ENCODE measurements around the gene C17orf67.

GRCh38 chr17:56756536-56756935 lies 77.2 kb downstream of the C17orf67 start:
- TF ChIP-seq SP1 (IDR thresholded peaks at IDR 0.05): no peak
- TF ChIP-seq CTCF (IDR thresholded peaks at IDR 0.05; ENCODE audit: low read depth, low read length, missing input control): no peak
- no peak for TF ChIP-seq REST (IDR thresholded peaks at IDR 0.05)
- TF ChIP-seq YY1 (IDR thresholded peaks at IDR 0.05): no peak
- TF ChIP-seq FOXA1 (IDR thresholded peaks at IDR 0.05): no peak
- TF ChIP-seq ATF3 (IDR thresholded peaks at IDR 0.05): no peak
- TF ChIP-seq MAX (IDR thresholded peaks at IDR 0.05): no peak
- no peak for TF ChIP-seq RXRA (IDR thresholded peaks at IDR 0.05)
- TF ChIP-seq JUND (IDR thresholded peaks at IDR 0.05): no peak
- TF ChIP-seq RAD21 (IDR thresholded peaks at IDR 0.05): no peak
- TF ChIP-seq ZBTB33 (IDR thresholded peaks at IDR 0.05): no peak
